ELF-1 (cell line): ENCODE results near the gene FAM78A.

Experiments used
- DNase-seq: peaks from one replicate; pipeline ENCODE4 v3.0.0-alpha.2; 2016; ENCODE audit warnings: low read depth, low spot score

FAM78A gene

GRCh38 chr9:131239161-131239975, 36.9 kb downstream of the FAM78A start:
- no peak for DNase-seq

DNA sequence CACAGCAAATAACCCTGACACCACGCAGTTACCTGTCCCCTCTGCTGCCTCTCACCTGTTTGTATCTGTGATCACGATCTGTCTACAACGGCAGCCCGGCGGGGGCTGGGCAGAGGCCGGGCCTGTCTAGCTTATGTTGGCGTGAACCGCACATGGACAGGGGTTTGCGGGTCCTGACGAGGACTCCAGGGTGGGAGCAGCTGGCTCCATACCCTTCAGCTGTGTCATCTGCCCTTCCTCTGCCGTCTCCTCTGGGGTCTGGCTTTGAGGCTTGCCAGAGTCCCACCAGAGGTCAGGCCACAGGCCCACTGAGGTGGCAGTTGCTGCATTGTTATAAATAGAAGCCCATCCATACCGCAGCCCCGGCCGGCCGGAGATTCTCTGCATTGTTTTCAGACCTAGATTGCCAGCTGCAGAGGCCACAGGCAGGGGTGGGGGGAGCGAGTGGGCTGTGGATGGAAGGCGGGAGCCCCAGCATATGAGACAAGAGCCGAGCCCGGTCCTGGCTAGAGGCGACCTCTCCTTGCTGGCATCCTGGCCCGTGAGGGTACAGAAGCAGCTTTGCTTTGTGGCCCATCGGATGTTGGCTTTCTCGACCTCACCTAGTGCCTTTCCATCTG, 37.8 kb downstream of the FAM78A start:
- DNase-seq, result peak; percentile 66

- DNase-seq, result peak; percentile 63
Observed at GRCh38 chr9:131237931-131238401, 38.3 kb downstream of the FAM78A start.

- no peak for DNase-seq
Observed at GRCh38 chr9:131237291-131237690, 39.0 kb downstream of the FAM78A start.

DNA sequence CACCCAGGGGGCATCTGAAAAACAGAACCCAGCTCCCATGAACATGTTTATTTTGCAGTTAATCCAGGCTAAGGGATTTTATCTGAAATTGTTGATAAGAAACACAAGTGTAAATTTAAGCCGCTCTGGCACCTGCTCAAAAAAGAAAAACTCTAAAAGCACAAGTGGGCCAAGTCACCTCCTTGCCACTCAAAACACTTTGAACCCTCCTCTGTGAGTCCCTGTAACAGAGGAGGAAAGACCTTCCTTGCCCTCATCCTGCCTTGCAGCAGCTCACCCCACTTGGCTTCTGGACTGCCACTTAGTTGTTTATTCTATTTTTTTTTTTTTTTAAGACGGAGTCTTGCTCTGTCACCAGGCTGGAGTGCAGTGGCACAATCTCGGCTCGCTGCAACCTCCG, 39.5 kb downstream of the FAM78A start:
- no peak for DNase-seq

GRCh38 chr9:131236161-131236560, 40.1 kb downstream of the FAM78A start:
- no peak for DNase-seq

- no peak for DNase-seq
Observed at GRCh38 chr9:131235480-131235851, 40.8 kb downstream of the FAM78A start.

- no peak for DNase-seq
Observed at GRCh38 chr9:131234799-131235479, 41.4 kb downstream of the FAM78A start.

- DNase-seq, result no peak
Observed at GRCh38 chr9:131233995-131234394, 42.3 kb downstream of the FAM78A start.

- DNase-seq, result no peak
Observed at GRCh38 chr9:131233556-131233955, 42.8 kb downstream of the FAM78A start.

DNA sequence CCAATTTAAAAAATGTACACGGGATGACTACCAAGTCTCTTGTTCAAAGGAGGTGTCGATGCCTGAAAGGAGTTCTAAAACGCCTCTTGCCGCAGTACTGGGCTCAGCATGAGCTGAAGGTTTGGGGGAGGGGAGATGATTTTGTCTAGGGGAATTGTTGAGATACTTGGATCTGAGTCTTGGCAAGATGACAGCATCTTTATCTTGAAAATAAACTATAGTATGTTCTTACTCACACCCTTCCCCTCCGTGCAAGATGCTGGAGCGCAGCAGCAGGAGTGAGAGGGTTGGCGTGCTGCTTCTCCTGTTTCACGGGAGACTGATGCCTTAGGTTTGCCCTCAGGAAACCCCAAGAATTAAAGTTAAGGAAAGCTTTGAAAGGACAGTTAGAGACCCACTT, 47.3 kb downstream of the FAM78A start:
- DNase-seq, result no peak

DNA sequence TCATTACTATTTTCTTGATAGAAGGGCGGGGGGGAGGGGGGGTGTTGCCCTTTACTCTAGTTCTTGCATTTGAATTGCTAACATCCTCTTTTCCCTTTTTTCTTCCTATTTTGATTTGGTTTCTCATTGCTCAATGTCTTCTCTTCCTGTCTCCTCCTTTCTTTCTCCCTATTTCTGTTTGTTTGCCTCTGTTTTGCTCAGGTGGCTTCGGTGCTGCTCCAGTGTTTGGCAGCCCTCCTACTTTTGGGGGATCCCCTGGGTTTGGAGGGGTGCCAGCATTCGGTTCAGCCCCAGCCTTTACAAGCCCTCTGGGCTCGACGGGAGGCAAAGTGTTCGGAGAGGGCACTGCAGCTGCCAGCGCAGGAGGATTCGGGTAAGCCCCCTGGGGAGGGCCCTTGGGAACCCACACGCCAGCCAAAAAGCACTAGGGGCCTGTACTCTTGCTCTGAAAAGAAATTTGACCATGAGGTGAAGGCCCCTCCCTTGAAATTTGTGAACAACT, 48.3 kb downstream of the FAM78A start:
- DNase-seq, result no peak

DNA sequence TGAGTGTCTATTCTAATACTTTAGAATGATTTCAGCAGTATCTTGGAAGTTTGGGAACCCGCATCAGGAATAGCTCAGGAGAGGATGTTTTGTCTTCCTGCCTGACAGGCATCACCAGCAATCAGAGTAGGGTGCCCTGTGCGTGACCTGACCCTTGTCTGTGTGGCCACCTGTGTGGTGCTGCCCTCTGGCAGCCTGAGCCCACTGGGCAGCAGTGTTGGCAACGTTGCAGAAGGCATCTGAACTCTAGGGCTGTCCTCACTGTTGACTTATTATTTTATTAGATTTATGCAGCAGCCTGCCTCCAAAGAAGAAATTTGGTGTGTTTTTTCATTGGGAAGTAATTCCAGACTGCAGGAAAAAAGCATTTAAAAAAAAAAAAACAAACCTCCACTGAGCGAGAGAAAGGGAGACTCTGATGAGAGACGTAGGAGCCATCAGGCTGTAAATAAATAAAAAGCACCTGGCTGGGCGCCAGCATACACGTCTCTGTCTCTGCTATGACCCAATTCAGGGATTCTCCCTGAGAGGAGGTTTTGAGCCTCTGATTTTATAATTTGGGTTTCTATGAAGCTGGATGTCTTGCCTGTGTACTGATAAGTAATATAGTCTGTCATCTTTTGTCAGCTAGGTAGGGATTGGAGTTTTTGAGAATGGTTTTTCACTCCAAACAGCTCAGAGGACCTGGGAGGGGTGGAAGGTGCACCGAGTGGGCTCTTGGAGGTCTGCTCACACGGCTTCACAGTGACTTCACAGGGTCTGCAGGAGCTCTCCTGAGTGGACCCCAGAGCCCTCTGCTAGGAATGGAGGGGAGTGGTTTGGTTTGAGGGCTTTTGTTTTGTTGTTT, 49.0 kb downstream of the FAM78A start:
- no peak for DNase-seq

- DNase-seq, result no peak
Observed at GRCh38 chr9:131226226-131226625, 50.1 kb downstream of the FAM78A start.

GRCh38 chr9:131222460-131222859, 53.9 kb downstream of the FAM78A start:
- DNase-seq, result no peak

DNA sequence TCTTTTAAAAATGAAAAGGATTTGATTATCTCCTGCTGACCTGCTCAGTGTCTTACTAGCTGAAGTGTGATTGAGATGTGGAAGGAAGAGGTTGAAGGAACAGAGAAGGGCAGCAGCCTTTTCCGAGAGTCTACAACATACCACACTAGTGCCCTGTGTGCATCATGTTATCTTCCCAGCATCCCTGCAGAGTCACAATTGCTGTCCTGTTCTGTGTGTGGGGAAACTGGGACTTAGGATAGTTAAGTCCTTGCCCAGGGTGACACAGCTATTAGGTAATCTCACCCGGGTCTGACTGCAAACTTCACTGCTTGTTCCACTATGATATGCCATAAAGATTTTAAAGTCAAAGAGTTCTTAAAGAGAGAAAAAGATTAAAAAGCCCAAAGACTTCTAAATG, 55.8 kb downstream of the FAM78A start:
- no peak for DNase-seq

GRCh38 chr9:131218370-131218769, 57.9 kb downstream of the FAM78A start:
- DNase-seq, result no peak

DNA sequence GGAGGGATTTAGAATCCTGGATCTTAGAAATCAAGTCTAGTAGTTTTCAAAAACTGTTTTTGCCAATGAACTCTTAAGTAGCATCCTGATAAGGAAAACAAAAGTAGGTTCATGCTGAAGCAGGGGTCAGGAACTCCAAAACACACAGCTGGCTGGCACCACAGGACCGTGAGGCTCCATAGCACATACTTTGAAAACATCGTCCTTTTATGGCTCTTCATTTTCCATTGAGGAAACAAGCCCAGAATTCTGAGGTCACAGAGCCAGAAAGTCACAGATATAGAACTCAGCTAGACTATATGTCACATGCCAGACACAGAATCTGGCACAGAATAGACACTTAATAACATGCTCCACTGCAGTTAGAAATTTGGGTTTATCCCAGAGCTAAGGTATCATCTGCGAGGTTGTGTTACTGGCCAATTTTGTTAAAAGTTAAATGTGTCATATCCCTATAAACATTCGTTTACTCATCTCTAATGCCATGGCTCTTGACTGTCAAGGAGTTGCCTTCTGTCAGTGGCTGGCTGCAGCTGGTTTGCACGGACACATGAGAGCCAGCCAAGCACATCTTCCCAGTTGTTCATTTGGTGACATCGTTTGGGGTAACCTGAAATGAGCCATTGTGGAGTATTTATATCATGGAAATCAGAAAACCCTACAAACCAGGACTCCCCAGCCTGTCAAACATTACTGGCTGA, 58.8 kb downstream of the FAM78A start:
- no peak for DNase-seq

GRCh38 chr9:131216806-131217205, 59.5 kb downstream of the FAM78A start:
- no peak for DNase-seq

DNA sequence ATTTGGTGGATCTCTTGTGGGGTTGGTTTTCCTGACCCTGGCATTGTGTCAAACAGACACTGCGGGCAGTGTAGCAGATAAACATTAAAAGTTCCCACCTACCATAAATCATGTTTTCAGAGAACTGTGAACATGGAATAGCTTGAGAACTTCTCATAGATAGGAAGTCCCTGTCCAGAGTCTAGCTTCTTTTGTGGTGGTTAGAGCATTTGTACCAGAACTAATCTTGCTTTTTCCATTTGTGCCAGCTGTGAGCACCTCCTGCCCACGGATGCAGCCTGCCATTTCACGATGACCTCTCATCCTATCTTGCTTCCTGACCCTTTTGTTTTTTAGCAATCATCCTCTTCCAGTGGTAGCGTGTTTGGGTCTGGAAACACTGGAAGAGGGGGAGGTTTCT, 61.4 kb downstream of the FAM78A start:
- DNase-seq, result no peak

GRCh38 chr9:131214286-131214856, 61.9 kb downstream of the FAM78A start:
- DNase-seq, result no peak
